ENCODE data around the gene PYHIN1. TPM values are rescaled to one million over a fixed set of nuclear protein-coding genes. Genes with fewer than 3 reads are reported as not detected.

Gene PYHIN1
- total RNA-seq, 4 donors from 2014 or later, result 0.84 to 2.0 (median 1.2) TPM; not detected in 1

- Histone ChIP-seq H3K9me3 (no peaks in the 10 kb centered on the region), H3K36me3 (no peaks in the 10 kb centered on the region), H3K27me3 (peaks cover 7% of the 10 kb centered on the region), H3K27ac (peak overlapping the region in 2 of 4 donors; percentile 78 to 84), H3K4me1 (peaks cover 0 to 24% (median 2%) of the 10 kb centered on the region in 3 donors), H3K4me3 (peak overlapping the region; percentile 40 to 45)
- ATAC-seq, result no peak
- WGBS, 2 donors (ENCODE audit: low coverage in 1 of 2), result 34 to 44% methylated on average over 6 of the region's 6 CpGs
- TF ChIP-seq EP300 (IDR thresholded peaks at IDR 0.05), result no peak
- TF ChIP-seq, protein P1, sequence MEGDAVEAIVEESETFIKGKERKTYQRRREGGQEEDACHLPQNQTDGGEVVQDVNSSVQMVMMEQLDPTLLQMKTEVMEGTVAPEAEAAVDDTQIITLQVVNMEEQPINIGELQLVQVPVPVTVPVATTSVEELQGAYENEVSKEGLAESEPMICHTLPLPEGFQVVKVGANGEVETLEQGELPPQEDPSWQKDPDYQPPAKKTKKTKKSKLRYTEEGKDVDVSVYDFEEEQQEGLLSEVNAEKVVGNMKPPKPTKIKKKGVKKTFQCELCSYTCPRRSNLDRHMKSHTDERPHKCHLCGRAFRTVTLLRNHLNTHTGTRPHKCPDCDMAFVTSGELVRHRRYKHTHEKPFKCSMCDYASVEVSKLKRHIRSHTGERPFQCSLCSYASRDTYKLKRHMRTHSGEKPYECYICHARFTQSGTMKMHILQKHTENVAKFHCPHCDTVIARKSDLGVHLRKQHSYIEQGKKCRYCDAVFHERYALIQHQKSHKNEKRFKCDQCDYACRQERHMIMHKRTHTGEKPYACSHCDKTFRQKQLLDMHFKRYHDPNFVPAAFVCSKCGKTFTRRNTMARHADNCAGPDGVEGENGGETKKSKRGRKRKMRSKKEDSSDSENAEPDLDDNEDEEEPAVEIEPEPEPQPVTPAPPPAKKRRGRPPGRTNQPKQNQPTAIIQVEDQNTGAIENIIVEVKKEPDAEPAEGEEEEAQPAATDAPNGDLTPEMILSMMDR (IDR thresholded peaks at IDR 0.05), result no peak
- TF ChIP-seq POLR2A (IDR thresholded peaks at IDR 0.05), result no peak
- no peak for TF ChIP-seq POLR2AphosphoS5 (IDR thresholded peaks at IDR 0.05)
Observed at GRCh38 chr1:158998037-158998780, 66.9 kb downstream of the PYHIN1 start.

- peaks cover 7% of the 10 kb centered on the region for H3K27me3 ChIP-seq
- H3K4me3 ChIP-seq, result peak overlapping the region; percentile 40 to 45
- H3K36me3 ChIP-seq, result no peaks in the 10 kb centered on the region
- ATAC-seq, result no peak
- TF ChIP-seq, protein P1 (IDR thresholded peaks at IDR 0.05), result peak; percentile 75 to 85 (median 82)
- TF ChIP-seq POLR2AphosphoS5 (IDR thresholded peaks at IDR 0.05), result no peak
- no peaks in the 10 kb centered on the region for H3K9me3 ChIP-seq
- 6 to 9% methylated on average over 13 of the region's 13 CpGs for whole genome bisulfite sequencing, 2 donors (ENCODE audit: low coverage in 1 of 2)
- peak overlapping the region; percentile 69 to 91 (median 81) for H3K27ac ChIP-seq
- H3K4me1 ChIP-seq, result peaks cover 0 to 24% (median 2%) of the 10 kb centered on the region in 3 donors
Observed at GRCh38 chr1:158998781-158999161, 67.4 kb downstream of the PYHIN1 start.

DNA sequence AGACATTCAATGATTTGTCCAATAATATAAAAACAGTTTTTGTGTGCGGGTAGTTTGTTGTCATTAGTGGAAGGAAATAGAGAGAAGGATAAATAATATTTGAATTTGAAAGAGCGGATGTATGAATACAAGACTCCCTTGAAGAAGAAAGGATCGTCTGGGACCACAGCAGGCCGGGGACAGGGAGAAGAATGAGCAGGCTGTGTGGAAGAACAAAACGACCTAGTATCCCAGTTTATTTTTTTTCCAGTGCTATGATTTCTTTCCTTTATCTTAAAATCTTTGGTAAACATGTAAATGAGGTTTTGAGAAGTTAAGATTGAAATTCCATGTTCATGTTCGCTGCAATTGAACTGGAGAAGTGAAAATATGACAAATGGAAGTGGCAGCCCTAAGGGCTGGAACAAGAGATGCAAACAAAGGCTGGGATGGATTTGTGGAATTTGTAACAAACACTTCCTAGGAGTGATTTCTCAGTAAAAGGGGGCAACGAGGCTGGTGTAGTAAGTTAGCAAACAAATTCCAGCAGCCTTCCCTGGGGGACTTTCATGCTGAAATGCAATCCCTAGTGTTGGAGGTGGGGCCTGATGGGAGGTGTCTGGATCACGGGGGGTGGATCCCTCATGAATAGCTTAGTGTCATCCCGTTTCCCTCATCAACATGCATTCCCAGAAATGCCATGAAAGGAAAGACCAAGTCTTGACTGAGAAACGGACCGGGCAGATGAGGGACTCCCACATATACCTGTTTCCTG, 68.1 kb downstream of the PYHIN1 start:
- Histone ChIP-seq H3K27ac (peak overlapping the region; percentile 78 to 92 (median 88)), H3K9me3 (no peaks in the 10 kb centered on the region), H3K27me3 (peaks cover 7% of the 10 kb centered on the region), H3K4me1 (peaks cover 0 to 24% (median 2%) of the 10 kb centered on the region in 3 donors), H3K4me3 (peak overlapping the region; percentile 45 to 50), H3K36me3 (no peaks in the 10 kb centered on the region)
- WGBS, 2 donors (ENCODE audit: low coverage in 1 of 2), result 8 to 19% methylated on average over 10 to 11 of the region's 11 CpGs
- peak; percentile 92 for ATAC-seq
- peak; percentile 92 for TF ChIP-seq POLR2AphosphoS5 (IDR thresholded peaks at IDR 0.05)
- TF ChIP-seq, protein P1 (IDR thresholded peaks at IDR 0.05), result no peak
- peak; percentile 53 to 71 for TF ChIP-seq POLR2A (IDR thresholded peaks at IDR 0.05)
- TF ChIP-seq EP300 (IDR thresholded peaks at IDR 0.05), result no peak

- TF ChIP-seq POLR2AphosphoS5 (IDR thresholded peaks at IDR 0.05) (no peak), POLR2A (IDR thresholded peaks at IDR 0.05) (no peak), EP300 (IDR thresholded peaks at IDR 0.05) (no peak)
- TF ChIP-seq, protein P1 (IDR thresholded peaks at IDR 0.05), result no peak
- peaks cover 0 to 24% (median 2%) of the 10 kb centered on the region in 3 donors for H3K4me1 ChIP-seq
- H3K9me3 ChIP-seq, result no peaks in the 10 kb centered on the region
- H3K36me3 ChIP-seq, result no peaks in the 10 kb centered on the region
- peak overlapping the region; percentile 78 to 92 (median 88) for H3K27ac ChIP-seq
- no peak for ATAC-seq
- peak overlapping the region; percentile 45 to 50 for H3K4me3 ChIP-seq
- H3K27me3 ChIP-seq, result peaks cover 7% of the 10 kb centered on the region
- WGBS, 2 donors (ENCODE audit: low coverage in 1 of 2), result 6 to 14% methylated on average over 6 of the region's 6 CpGs
Observed at GRCh38 chr1:159000070-159000409, 68.7 kb downstream of the PYHIN1 start.

Measured in gastroesophageal sphincter (tissue), 4 donors.